HUDEP-2 (cell line): ENCODE measurements around the gene RPS17.
"Not testable (repeated sequence)": the region's sequence is repeated elsewhere in the genome, so short reads cannot be mapped to it uniquely, and the experiment has no call there.

Experiments
- DNase-seq, 76 experiments: peaks; one replicate each; lab custom pipeline; 2025; ENCODE audit not compliant: unreplicated experiment in 76 of 76; lab: John Stamatoyannopoulos, UW

Gene RPS17

GRCh38 chr15:82530606-82531379, 9.5 kb downstream of the RPS17 start:
- no peak for DNase-seq

- no peak for DNase-seq
Observed at GRCh38 chr15:82530006-82530405, 10.3 kb downstream of the RPS17 start.

- DNase-seq = not testable (repeated sequence)
Observed at GRCh38 chr15:82513587-82513986, 26.7 kb downstream of the RPS17 start.

DNA sequence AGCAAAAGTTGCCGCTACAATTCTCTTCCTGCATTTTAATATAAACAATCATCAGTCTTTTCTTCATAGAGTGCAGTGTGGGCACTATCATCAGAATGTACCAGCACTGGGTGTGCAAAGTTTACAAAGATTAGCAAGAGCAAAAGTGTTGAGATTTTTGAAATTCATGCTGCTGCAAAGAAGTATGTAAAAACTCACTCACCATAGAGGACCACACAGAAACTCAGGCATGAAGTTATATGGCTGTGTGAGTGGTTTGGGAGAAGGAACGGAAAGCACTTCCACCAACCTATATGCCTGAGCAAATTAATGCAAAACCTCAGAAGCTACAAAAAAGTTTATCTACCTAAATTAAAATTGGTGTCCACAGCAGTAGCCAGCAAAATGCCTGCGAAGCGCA, 32.6 kb downstream of the RPS17 start:
- not testable (repeated sequence) for DNase-seq

- DNase-seq = not testable (repeated sequence)
Observed at GRCh38 chr15:82507087-82507486, 33.2 kb downstream of the RPS17 start.

DNA sequence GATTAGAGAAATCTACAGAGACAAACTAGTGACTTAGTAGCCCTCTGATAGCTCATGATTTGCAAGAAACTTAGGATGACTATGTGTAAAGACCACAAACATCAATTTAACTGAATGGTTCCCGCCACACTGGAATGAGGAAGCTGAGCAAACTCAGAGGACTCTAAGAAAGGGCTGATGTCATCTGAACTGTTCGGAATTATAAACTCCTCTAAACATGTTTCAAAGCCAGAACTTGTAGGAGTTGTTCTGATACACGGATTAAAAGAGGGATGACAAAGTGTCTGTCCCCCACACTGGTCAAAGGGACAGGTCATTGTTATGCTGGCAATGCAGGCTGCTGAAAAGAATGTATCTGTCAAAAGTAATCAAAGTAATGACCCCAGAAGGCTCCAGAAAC, 34.4 kb downstream of the RPS17 start:
- not testable (repeated sequence) for DNase-seq

DNA sequence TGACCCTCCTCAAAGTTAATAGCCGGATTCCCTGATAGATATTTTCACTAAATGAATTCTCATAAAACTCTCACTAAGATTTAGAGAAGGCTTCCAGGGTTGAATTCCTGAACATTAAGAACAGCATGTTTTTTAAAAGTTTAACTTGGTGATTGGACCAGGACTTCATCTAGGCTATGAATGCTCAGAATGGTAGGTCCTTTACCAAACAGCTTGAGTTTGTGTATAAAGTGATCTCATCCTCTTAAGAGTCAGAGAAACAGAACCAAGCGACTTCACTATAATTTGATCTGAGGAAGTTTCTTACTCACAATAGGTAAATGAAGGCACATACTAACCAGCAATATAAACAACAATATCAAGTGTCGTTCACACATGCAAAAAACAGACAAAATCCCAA, 36.2 kb downstream of the RPS17 start:
- DNase-seq = not testable (repeated sequence)

- DNase-seq = not testable (repeated sequence)
Observed at GRCh38 chr15:82502700-82503339, 37.4 kb downstream of the RPS17 start.

DNA sequence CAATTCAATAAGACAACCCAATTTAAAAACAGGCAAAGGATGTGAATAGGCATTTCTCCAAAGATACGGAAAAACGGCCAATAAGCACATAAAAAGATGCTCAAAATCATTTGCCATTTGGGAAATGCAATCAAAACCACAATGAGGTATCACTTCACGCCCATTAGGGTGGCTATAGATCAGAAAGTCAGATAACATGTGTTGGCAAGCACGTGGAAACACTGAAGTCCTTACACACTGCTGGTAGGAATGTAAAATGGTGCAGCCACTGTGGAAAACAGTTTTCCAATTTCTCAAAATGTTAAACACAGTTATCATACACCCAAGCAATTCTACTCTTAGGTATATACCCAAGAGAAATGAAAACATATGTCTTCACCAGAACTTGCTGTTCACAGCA, 39.5 kb downstream of the RPS17 start:
- not testable (repeated sequence) for DNase-seq

- not testable (repeated sequence) for DNase-seq
Observed at GRCh38 chr15:82497978-82498377, 42.3 kb downstream of the RPS17 start.

GRCh38 chr15:82488250-82488649, 52.0 kb downstream of the RPS17 start:
- DNase-seq = not testable (repeated sequence)

- DNase-seq = not testable (repeated sequence)
Observed at GRCh38 chr15:82487045-82487444, 53.2 kb downstream of the RPS17 start.
